HG03354 (cell line): ENCODE measurements around the gene MIS18BP1.
"Not testable (repeated sequence)": the region's sequence is repeated elsewhere in the genome, so short reads cannot be mapped to it uniquely, and the experiment has no call there.

Experiments used
- ATAC-seq: cut with Tn5 transposase; IDR thresholded peaks from one replicate; pipeline ENCODE4 v1.9.1; 2021; ENCODE audit warnings: mild to moderate bottlenecking; ENCODE audit not compliant: unreplicated experiment, poor library complexity, severe bottlenecking

The MIS18BP1 gene

GRCh38 chr14:45253070-45253753 is at the start of gene MIS18BP1:
Gene MIS18BP1, minus strand, starts transcription at chr14:45253202. Its CDS starts 5,916 bp downstream, at chr14:45247286.
- peak; percentile 84 for ATAC-seq

DNA sequence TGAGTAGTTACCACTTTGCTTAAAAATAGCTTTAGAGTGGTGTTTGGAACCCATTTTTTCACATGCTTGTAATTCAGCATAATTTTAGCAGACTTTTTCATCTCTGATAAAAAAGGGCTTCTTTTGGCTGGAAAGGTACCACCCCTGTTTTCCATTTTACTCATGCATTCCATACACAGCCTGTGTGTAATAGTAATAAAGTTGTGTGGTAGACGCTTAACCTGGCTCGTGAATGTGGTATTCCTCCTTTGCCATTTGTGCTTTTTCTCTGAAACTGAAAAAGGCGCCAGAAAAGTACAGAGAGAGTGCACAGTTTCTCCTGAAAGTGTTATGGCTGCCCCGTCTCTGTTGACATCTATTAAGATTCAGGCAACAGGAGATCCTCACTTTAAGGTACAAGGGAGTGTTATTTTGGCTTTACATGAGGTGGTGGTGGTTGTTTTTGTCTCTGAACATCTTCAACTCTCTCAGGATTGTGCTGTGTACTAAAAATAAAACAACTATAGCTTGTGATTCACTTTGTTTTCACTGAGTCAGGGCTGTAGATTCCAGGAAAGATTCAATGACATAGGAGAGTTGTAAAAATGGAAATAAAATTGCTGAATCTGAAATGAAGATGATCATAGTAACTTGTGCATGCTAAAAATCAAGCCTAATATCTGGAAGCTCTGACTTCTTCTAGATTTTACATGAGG is 45.6 kb upstream of the MIS18BP1 start:
- no peak for ATAC-seq

DNA sequence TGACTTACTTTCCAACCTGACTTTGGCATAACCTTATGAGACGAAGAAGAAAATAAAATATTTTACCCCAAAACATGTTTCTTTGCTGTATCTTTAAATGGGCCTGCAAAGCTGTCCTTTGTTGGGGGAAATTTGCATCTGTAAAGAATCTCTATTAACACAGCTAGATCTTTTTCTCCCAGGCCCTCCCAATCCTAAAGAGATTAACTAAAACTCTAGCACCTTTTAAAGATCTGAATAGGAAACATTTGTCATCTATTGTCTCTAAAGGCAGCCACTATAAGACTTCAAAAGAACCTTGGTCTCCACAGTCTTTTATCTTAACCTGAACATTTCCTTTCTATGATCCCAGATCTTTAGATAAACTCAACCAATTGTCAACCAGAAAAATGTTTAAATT is 41.8 kb upstream of the MIS18BP1 start:
- not testable (repeated sequence) for ATAC-seq

DNA sequence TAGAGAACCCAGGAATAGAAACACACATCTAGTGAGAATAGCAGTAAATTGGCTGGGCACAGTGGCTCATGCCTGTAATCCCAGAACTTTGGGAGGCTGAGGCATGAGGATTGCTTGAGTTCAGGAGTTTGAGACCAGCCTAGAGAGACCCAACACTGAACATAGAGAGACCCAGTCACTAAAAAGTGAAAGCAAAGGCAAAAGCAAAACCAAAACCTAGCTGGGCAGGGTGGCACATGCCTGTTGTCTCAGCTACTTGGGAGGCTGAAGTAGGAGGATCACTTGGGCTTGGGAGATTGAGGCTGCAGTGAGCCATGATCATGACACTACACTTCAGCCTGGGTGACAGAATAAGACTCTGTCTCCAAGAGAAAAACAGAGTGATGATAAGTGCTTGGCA is 37.5 kb upstream of the MIS18BP1 start:
- no peak for ATAC-seq

DNA sequence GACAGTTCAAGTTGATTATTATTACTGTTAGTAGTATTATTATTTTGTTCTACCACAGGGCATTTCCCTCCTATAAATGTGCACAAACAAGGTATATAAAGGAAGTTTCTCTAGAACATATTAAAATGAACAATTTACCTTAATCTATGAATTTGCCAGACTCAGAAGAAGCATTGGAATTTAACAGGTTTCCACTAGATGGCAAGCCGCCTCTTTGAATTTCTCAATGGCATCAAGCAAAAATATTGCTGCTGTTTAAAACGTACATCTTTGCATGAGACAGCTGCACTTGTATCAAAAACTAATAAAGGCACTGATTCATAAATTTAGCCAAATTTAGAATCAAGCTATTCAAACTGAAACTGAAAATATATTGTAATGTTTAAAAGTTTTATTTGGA is 34.6 kb upstream of the MIS18BP1 start:
- no peak for ATAC-seq

DNA sequence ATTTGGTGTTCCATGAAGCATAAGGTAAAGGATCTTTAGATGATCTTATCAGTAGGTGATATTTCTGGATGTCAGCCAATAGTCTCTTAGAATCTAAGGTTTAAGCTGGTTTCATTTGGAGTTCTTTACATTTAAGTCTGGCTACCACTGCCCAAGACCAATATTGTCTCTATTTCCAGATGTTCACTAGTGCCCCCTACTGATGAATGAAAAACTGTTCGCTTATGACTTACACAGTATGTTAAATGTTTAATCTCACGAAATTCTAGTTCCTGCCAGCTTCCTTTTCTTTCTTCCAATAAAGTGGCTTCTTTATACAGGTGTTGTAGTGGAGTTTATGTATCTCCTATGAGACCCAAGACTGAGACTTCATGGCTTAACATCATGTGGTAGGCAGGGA is 31.8 kb upstream of the MIS18BP1 start:
- ATAC-seq = no peak

DNA sequence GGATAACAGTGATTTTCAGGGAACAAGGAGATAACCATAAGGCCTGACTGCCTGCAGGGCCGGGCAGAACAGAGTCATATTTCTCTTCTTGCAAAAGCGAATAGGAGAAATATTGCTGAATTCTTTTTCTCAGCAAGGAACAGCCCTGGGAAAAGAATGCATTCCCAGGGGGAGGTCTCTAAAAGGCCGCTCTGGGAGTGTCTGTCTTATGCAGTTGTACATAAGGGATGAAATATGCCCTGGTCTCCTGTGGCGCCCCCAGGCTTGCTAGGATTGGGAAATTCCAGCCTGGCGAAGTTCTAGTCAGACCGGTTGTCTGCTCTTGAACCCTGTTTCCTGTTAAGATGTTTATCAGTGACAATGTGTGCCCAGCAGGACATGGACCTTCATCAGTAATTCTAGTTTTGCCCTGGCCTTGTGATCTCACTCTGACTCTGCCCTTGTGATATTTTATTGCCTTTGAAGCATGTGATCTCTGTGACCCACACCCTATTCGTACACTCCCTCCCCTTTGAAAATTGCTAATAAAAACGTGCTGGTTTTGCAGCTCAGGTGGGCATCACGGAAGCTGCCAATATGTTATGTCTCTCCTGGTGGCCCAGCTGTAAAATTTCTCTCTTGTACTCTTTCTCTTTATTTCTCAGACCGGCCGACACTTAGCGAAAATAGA is 28.9 kb upstream of the MIS18BP1 start:
- ATAC-seq = not testable (repeated sequence)

DNA sequence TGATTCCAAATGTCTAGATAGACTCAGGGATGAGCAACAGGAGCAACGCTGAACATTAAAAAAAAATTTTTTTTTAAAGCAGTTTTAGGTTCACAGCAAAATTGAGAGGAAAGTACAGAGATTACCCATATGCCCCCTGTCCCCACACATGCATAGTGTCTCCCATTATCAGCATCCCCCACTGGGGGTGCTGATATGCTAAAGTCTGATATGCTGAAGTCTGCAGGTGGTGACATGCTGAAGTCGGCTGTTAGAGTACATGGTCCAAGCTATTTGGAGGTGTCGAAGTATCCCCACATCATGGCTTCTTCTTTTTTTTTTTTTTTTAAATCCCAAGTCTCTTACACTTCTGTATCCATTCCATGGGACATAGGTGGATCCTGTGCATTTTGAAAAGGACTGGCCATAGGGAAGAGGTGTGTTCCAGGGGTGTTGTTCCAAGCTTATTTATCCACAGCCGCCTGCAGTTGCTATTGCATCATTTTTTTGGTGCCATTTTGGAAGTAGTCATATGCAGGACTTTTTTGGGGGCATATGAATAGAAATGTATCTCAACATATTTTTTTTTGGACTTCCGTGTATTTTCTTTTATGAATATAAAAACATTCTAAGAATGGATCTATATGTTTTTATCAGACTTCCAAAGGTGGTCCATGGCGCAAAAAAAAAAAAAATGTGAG is 19.0 kb upstream of the MIS18BP1 start:
- no peak for ATAC-seq

- no peak for ATAC-seq
Measured at GRCh38 chr14:45270031-45270430, 17.0 kb upstream of the MIS18BP1 start.

DNA sequence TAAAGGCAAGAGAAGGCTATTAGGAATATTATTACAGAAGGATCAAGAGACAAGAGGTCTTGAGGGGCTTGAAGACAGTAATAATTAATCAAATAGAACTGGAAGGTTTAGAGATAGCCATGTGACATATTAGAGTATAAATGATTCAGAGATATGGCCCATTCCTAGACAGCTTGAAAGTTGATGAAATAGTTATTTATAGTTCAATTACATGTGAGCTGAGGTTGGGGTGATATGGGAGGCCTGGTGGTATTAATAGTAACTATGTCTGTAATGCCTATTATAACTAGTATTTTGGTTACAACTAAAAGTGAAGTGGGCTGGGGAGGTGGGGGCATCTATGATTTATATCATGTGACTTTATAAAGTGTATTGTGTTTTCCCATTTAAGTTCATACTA is 14.1 kb upstream of the MIS18BP1 start:
- ATAC-seq = no peak

GRCh38 chr14:45262637-45263036 is 9.6 kb upstream of the MIS18BP1 start:
- ATAC-seq = no peak

- ATAC-seq = no peak
Measured at GRCh38 chr14:45261209-45261608, 8.2 kb upstream of the MIS18BP1 start.

DNA sequence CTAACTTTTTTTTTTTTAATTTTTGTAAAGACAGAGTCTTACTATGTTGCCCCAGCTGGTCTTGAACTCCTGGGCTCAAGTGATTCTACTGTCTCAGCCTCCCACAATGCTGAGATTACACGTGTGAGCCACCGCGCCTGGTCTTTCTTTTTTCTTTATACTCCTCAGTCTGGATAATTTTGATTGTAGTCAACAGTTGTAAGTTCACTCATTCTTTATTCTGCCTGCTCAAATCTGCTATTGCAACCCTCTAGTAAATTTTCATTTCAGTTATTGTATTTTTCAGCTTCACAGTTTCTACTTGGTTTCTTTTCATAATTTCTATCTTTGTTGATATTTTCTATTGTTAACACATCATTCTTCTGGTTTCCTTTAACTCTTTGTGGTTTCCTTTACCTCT is 5.8 kb upstream of the MIS18BP1 start:
- no peak for ATAC-seq

DNA sequence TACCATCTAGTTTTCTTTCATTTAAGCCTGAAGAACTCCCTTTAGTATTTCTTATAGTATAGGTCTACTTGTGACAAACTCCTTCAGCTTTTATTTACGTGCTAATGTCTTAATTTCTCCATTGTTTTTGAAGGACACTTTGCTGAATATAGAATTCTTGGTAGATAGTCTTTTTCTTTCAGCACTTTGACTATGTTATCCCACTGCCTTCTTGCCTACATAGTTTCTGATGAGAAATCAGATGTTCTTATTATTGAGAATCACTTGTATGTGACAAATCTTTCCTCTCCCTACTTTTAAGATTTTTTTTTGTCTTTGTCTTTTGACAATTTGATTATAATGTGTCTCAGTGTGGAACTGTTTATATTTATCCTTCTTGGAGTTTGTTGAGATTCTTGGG is 5.1 kb upstream of the MIS18BP1 start:
- ATAC-seq = no peak

- no peak for ATAC-seq
Measured at GRCh38 chr14:45254771-45255170, 1.8 kb upstream of the MIS18BP1 start.

- ATAC-seq = no peak
Measured at GRCh38 chr14:45253754-45254310, 830 bp upstream of the MIS18BP1 start.

- ATAC-seq = no peak
Measured at GRCh38 chr14:45252366-45253069, 484 bp downstream of the MIS18BP1 start.

- ATAC-seq = peak; percentile 70
Measured at GRCh38 chr14:45251912-45252311, 1.1 kb downstream of the MIS18BP1 start.

DNA sequence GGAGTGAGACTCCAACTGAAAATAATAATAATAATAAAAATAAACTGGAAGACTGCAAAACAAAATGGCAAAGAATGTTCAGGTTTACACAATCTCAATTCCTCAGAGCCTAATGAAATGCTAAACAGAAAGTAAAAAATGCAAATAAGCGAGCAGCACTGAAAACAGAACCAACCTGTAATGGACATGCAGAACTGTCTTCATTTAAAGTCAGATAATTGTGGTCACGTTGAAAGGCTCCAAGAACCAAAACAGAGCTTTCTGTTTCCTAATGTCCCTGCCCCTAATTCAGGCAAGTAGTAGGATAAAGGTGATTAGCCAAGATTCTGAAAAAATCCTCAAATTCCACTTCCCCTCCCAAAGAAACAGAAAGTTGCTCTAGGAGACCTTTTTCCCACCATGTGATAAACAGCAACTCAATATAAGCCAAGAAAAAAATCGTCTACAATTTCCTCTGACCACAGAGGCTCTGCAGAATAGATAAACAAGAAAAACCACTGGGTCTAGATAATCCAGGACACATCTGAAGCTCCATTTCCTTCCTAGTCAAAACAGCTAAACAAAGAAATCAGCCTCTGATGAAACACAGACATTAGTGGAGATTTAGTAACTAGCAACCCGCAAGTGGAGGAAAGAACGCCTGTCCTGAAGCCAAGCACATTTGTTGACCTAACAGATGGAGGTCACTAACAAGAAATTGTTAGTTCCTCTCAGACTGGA is 3.0 kb downstream of the MIS18BP1 start:
- ATAC-seq = peak; percentile 31
